Bronchial epithelial cell (primary cell): ENCODE measurements around the gene NDUFS1. TPM values are rescaled to one million over a fixed set of nuclear protein-coding genes. Genes with fewer than 3 reads are reported as not detected.
A peak's percentile ranks its signal among the peaks of the same experiment; 100 is the strongest.
"Not testable (repeated sequence)": the region's sequence is repeated elsewhere in the genome, so short reads cannot be mapped to it uniquely, and the experiment has no call there.

ENCODE experiments used
- DNase-seq: peaks from one replicate; pipeline ENCODE4 v3.0.0-alpha.2; 2010; ENCODE audit warnings: low read depth
- FAIRE-seq: peaks from 2 replicates; lab custom pipeline; 2011; peaks lifted over from hg19 to GRCh38; lab: Jason Lieb, UNC
- H3K27me3 ChIP-seq: 2 replicates; pipeline ENCODE4 v1.5.1; 2011; ENCODE audit warnings: low read length; ENCODE audit not compliant: control insufficient read depth, insufficient read depth
- H3K36me3 ChIP-seq: 2 replicates; pipeline ENCODE4 v1.5.1; 2011; ENCODE audit warnings: low read length; ENCODE audit not compliant: control insufficient read depth, insufficient read depth
- H3K4me3 ChIP-seq: 2 replicates; pipeline ENCODE4 v1.5.1; 2011; ENCODE audit warnings: mild to moderate bottlenecking, low read depth, low read length, control low read depth
- CTCF ChIP-seq: IDR thresholded peaks from 2 replicates; pipeline ENCODE4 v1.5.1; 2011; ENCODE audit warnings: mild to moderate bottlenecking, moderate library complexity, low read length, control low read depth, inconsistent platforms; ENCODE audit not compliant: insufficient read depth, severe bottlenecking
- total RNA-seq: library from RNA; depleted of rRNA; stranded (reverse); fragments of >200 nt; gene quantifications from 2 replicates; pipeline ENCODE4 v1.2.1, GENCODE V29; 2014

NDUFS1 gene
- total RNA-seq, 1 donor from 2014 or later = 103 TPM

GRCh38 chr2:206164261-206164862 lies 5.1 kb upstream of the NDUFS1 start:
- H3K4me3 ChIP-seq = no peak overlapping the region
- DNase-seq (peak; percentile 32), FAIRE-seq (no peak)
- peak; percentile 41 for TF ChIP-seq CTCF
- no peaks in the 10 kb centered on the region for H3K27me3 ChIP-seq
- peaks cover 5% of the 10 kb centered on the region for H3K36me3 ChIP-seq

- no peaks in the 10 kb centered on the region for H3K27me3 ChIP-seq
- TF ChIP-seq CTCF = no peak
- no peak for DNase-seq
- no peak overlapping the region for H3K4me3 ChIP-seq
- FAIRE-seq = no peak
- peaks cover 5% of the 10 kb centered on the region for H3K36me3 ChIP-seq
Measured at GRCh38 chr2:206163251-206163880, 4.1 kb upstream of the NDUFS1 start.

- not testable (repeated sequence) for DNase-seq, H3K27me3 ChIP-seq, H3K36me3 ChIP-seq, FAIRE-seq, H3K4me3 ChIP-seq
Measured at GRCh38 chr2:206162401-206162800, 3.2 kb upstream of the NDUFS1 start.

- FAIRE-seq (no peak), DNase-seq (no peak)
- Histone ChIP-seq H3K27me3 (no peaks in the 10 kb centered on the region), H3K36me3 (peaks cover 5% of the 10 kb centered on the region), H3K4me3 (peak overlapping the region; percentile 76)
- no peak for TF ChIP-seq CTCF
Measured at GRCh38 chr2:206160807-206161179, 1.5 kb upstream of the NDUFS1 start.

- Histone ChIP-seq H3K36me3 (peaks cover 5% of the 10 kb centered on the region), H3K27me3 (no peaks in the 10 kb centered on the region), H3K4me3 (peak overlapping the region; percentile 76)
- peak; percentile 11 for DNase-seq
- no peak for TF ChIP-seq CTCF
- no peak for FAIRE-seq
Measured at GRCh38 chr2:206160125-206160806, 1.0 kb upstream of the NDUFS1 start.

GRCh38 chr2:206158563-206159345 lies 490 bp downstream of the NDUFS1 start:
- Histone ChIP-seq H3K36me3 (peaks cover 5% of the 10 kb centered on the region), H3K4me3 (peak overlapping the region; percentile 76), H3K27me3 (no peaks in the 10 kb centered on the region)
- DNase-seq (peak; percentile 15), FAIRE-seq (no peak)
- no peak for TF ChIP-seq CTCF

GRCh38 chr2:206157014-206157413 lies 2.2 kb downstream of the NDUFS1 start:
- FAIRE-seq, H3K27me3 ChIP-seq, H3K4me3 ChIP-seq, DNase-seq, H3K36me3 ChIP-seq: not testable (repeated sequence)
